Esophagus squamous epithelium (tissue), 5 donors: ENCODE measurements around the gene DOK4. TPM values are rescaled to one million over a fixed set of nuclear protein-coding genes. Genes with fewer than 3 reads are reported as not detected.

ENCODE experiments used
- DNase-seq: peaks from one replicate; lab custom pipeline; 2025; lab: John Stamatoyannopoulos, UW
- H3K27ac ChIP-seq, 4 donors: fragments of 200-600 bp; sonication (generic); one replicate each; pipeline ENCODE4 v1.5.1; 2016 to 2019; ENCODE audit warnings: mild to moderate bottlenecking in 1 of 4
- H3K27me3 ChIP-seq, 4 donors: fragments of 200-600 bp; sonication (generic); 1 replicate in 3 of 4; 2 replicates in 1 of 4; pipeline versions ENCODE4 v1.5.1 to v1.6.0; 2017 to 2021; ENCODE audit warnings: antibody characterized with exemption in 1 of 4
- H3K36me3 ChIP-seq, 3 donors: fragments of 200-600 bp; sonication (generic); one replicate each; pipeline ENCODE4 v1.5.1; 2016 to 2019
- H3K4me1 ChIP-seq, 3 donors: fragments of 200-600 bp; sonication (generic); one replicate each; pipeline ENCODE4 v1.5.1; 2017 to 2019
- H3K4me3 ChIP-seq, 4 donors: fragments of 200-600 bp; sonication (generic); 1 replicate in 3 of 4; 2 replicates in 1 of 4; pipeline ENCODE4 v1.5.1; 2016 to 2019; ENCODE audit warnings: mild to moderate bottlenecking in 2 of 4, moderate library complexity in 1 of 4
- H3K9me3 ChIP-seq, 3 donors: fragments of 200-600 bp; sonication (generic); one replicate each; pipeline ENCODE4 v1.5.1; 2016 to 2019
- POLR2A ChIP-seq, 4 donors: fragments of 450-650 bp; IDR thresholded peaks; one replicate each; pipeline ENCODE4 v1.6.1; 2017; ENCODE audit warnings: antibody characterized with exemption in 4 of 4, mild to moderate bottlenecking in 4 of 4, moderate library complexity in 3 of 4
- WGBS, 2 donors: methylation state at CpG; one replicate each; pipeline ENCODE4 v1.1.5; 2018; 5-methylcytosine and 5-hydroxymethylcytosine counted together
- intact Hi-C: fragments of 100-400 bp; cut with DNase I; formaldehyde crosslinking; loops from one replicate; pipeline ENCODE4 v1.15.0; 2022
- total RNA-seq, 4 donors: library from RNA; depleted of rRNA; stranded (reverse); fragments of >200 nt; gene quantifications; one replicate each; pipeline ENCODE4 v1.1.0, GENCODE V29; 2016
- TF ChIP-seq, protein P1 (sequence below), 6 experiments: fragments of 450-650 bp in 4 of 6; fragments of 200-600 bp in 2 of 6; sonication (generic) in 2 of 6; IDR thresholded peaks; one replicate each; pipeline ENCODE4 v1.5.1; 2016 to 2019; ENCODE audit warnings: antibody characterized with exemption in 6 of 6, mild to moderate bottlenecking in 4 of 6, moderate library complexity in 4 of 6
- donor health status: DM: yes; HTN: yes; CAD: no.

Gene DOK4
- total RNA-seq, 4 donors from 2014 or later, result 20.7 to 42.7 (median 28.8) TPM

DNA sequence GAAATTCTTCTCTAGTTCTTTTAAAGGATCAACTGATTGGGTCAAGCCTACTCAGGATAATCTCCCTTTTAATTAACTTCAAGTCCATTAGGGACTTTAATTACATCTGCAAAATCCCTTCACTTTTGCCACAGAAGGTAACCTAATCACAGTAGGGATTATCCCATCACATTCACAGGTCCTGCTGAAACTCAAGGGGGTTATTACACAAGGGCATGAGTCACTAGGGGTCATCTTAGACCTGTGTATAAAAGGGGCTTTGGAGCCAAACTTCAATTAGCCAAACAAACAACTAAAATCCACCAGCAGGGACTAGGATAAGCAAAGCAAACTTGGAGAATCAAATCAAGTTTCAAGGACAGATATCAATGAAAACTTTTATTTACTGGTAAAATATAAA lies 58.5 kb downstream of the DOK4 start:
- intact Hi-C loops, result no loop called here
- H3K36me3 ChIP-seq, result peaks cover 8 to 58% (median 41%) of the 10 kb centered on the region in 3 donors
- no peak overlapping the region for H3K27ac ChIP-seq
- no peak overlapping the region for H3K4me3 ChIP-seq
- TF ChIP-seq, protein P1, sequence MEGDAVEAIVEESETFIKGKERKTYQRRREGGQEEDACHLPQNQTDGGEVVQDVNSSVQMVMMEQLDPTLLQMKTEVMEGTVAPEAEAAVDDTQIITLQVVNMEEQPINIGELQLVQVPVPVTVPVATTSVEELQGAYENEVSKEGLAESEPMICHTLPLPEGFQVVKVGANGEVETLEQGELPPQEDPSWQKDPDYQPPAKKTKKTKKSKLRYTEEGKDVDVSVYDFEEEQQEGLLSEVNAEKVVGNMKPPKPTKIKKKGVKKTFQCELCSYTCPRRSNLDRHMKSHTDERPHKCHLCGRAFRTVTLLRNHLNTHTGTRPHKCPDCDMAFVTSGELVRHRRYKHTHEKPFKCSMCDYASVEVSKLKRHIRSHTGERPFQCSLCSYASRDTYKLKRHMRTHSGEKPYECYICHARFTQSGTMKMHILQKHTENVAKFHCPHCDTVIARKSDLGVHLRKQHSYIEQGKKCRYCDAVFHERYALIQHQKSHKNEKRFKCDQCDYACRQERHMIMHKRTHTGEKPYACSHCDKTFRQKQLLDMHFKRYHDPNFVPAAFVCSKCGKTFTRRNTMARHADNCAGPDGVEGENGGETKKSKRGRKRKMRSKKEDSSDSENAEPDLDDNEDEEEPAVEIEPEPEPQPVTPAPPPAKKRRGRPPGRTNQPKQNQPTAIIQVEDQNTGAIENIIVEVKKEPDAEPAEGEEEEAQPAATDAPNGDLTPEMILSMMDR (IDR thresholded peaks at IDR 0.05), result no peak
- TF ChIP-seq POLR2A (IDR thresholded peaks at IDR 0.05), result no peak
- H3K4me1 ChIP-seq, result peaks cover 0 to 17% (median 4%) of the 10 kb centered on the region in 3 donors
- no peak for DNase-seq
- H3K9me3 ChIP-seq, result no peaks in the 10 kb centered on the region
- no peaks in the 10 kb centered on the region for H3K27me3 ChIP-seq

DNA sequence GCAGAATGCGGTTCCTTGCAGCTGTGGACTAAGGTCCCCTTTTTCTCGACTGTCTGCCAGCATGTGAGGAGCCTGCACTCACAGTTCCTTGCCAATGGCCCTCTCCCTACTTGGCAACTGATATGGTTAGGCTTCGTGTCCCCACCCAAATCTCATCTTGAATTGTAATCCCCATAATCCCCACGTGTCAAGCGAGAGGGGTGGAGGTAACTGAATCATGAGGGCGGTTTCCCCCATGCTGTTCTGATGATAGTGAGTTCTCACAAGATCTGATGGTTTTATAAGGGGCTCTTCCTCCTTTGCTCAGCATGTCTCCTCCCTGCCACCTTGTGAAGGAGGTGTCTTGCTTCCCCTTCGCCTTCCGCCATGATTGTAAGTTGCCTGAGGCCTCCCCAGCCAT lies 59.0 kb downstream of the DOK4 start:
- Histone ChIP-seq H3K27me3 (no peaks in the 10 kb centered on the region), H3K36me3 (peaks cover 8 to 53% (median 37%) of the 10 kb centered on the region in 3 donors)

DNA sequence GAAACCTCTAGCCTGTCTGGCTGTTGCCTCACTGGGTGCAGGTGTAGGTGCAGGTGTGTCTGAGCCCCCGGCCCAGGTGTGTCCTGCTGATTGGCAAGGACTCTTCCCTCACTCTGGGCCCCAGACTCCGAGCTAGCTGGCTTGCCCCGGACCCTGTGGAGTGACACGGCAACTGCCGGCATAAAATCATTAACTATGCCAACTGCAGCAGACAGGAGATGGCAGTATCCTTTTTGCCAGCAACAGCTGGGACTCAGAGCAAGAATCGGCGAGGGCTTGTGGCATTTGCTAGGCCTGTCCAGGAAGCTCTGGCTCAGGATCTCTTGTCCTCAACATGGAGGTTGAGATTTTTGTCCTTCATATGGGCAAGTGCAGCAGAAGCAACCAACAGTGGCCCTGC lies 59.9 kb downstream of the DOK4 start:
- intact Hi-C loops, result no loop called here
- Histone ChIP-seq H3K4me3 (no peak overlapping the region), H3K27ac (no peak overlapping the region), H3K9me3 (no peaks in the 10 kb centered on the region), H3K4me1 (peaks cover 4 to 27% (median 10%) of the 10 kb centered on the region in 3 donors), H3K36me3 (peaks cover 8 to 44% (median 27%) of the 10 kb centered on the region in 3 donors), H3K27me3 (no peaks in the 10 kb centered on the region)
- TF ChIP-seq, protein P1 (IDR thresholded peaks at IDR 0.05), result no peak
- TF ChIP-seq POLR2A (IDR thresholded peaks at IDR 0.05), result no peak
- 87% methylated on average over 7 of the region's 7 CpGs; no CpG with 5 or more reads in 1 of the 2 donors for WGBS, 2 donors
- no peak for DNase-seq

More for the DNA sequence above, 59.0 kb downstream of the DOK4 start:
- Histone ChIP-seq H3K9me3 (no peaks in the 10 kb centered on the region), H3K4me3 (no peak overlapping the region), H3K27ac (no peak overlapping the region), H3K4me1 (peaks cover 2 to 20% (median 5%) of the 10 kb centered on the region in 3 donors)
- 71 to 74% methylated on average over 8 of the region's 8 CpGs for WGBS, 2 donors
- TF ChIP-seq, protein P1 (IDR thresholded peaks at IDR 0.05), result no peak
- no peak for TF ChIP-seq POLR2A (IDR thresholded peaks at IDR 0.05)
- no peak for DNase-seq
- intact Hi-C loops, result no loop called here

DNA sequence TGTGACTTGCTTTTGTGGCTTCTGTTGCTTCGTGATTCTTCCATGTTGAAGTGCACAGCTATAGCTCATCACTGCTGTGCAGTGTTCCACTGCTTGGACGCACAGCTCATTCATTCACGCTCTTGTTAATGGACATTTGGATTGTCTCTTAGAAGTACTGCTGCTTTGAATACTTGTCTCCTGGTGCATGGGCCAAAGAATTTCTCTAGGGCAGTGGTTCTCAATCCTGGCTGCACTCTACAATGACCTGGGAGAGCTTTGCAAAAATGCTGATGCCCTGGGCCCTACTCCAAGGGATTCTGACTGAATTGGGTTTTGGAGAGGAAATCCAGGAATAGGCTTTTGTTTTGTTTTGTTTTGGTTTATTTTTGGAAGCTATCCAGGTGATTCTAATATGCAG lies 61.7 kb downstream of the DOK4 start:
- WGBS, 2 donors, result 56 to 68% methylated on average over 3 of the region's 3 CpGs
- no peaks in the 10 kb centered on the region for H3K27me3 ChIP-seq
- peaks cover 4 to 27% (median 10%) of the 10 kb centered on the region in 3 donors for H3K4me1 ChIP-seq
- H3K27ac ChIP-seq, result no peak overlapping the region
- intact Hi-C loops, result no loop called here
- H3K4me3 ChIP-seq, result no peak overlapping the region
- DNase-seq, result no peak
- H3K9me3 ChIP-seq, result no peaks in the 10 kb centered on the region
- peaks cover 0 to 26% (median 12%) of the 10 kb centered on the region in 3 donors for H3K36me3 ChIP-seq
- TF ChIP-seq POLR2A (IDR thresholded peaks at IDR 0.05), result no peak
- TF ChIP-seq, protein P1 (IDR thresholded peaks at IDR 0.05), result no peak

DNA sequence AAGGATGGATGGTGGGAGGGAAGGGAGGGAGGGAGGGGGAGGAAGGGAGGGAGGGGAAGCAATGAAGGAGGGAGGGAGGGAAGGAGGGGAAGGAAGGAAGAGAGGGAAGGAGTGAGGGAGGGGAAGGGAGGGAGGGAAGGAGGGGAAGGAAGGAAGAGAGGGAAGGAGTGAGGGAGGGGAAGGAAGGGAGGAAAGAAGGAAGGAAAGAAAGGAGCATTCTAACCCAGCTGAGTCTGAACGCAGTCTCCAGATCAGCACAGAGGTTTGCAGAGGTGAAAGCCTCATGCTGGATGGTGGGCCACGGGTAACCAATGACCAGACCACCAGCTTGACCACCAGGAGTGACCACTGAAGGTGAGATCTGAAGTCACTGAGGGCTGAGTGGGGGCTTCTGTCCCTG lies 63.1 kb downstream of the DOK4 start:
- TF ChIP-seq POLR2A (IDR thresholded peaks at IDR 0.05), result no peak
- TF ChIP-seq, protein P1 (IDR thresholded peaks at IDR 0.05), result no peak
- DNase-seq, result no peak
- no peak overlapping the region for H3K4me3 ChIP-seq
- peaks cover 13 to 41% (median 17%) of the 10 kb centered on the region in 3 donors for H3K4me1 ChIP-seq
- no peaks in the 10 kb centered on the region for H3K27me3 ChIP-seq
- peak overlapping the region in 1 of 4 donors; percentile 10 for H3K27ac ChIP-seq
- WGBS, 2 donors, result 71 to 83% methylated on average over 2 of the region's 2 CpGs
- H3K9me3 ChIP-seq, result no peaks in the 10 kb centered on the region
- peaks cover 0 to 12% (median 1%) of the 10 kb centered on the region in 3 donors for H3K36me3 ChIP-seq
- intact Hi-C loops, result no loop called here
